ENCODE measurements around the gene AP5B1.

Gene AP5B1

GRCh38 chr11:65796726-65797601 lies 16.2 kb upstream of the AP5B1 start:
- Histone ChIP-seq H3K9me3 (no peaks in the 10 kb centered on the region), H3K4me1 (ENCODE audit: control insufficient read depth in 1 of 2, insufficient read depth in 1 of 2, low read depth in 1 of 2, low read length in 1 of 2) (peaks cover 0 to 5% of the 10 kb centered on the region in 2 experiments), H3K36me3 (no peaks in the 10 kb centered on the region), H3K27ac (no peak overlapping the region), H3K27me3 (peaks cover 18% of the 10 kb centered on the region), H3K4me3 (ENCODE audit: low read depth in 1 of 2, low read length in 1 of 2) (no peak overlapping the region)
- no peak for TF ChIP-seq CTCF (IDR thresholded peaks at IDR 0.05)

- no peak for TF ChIP-seq CTCF (IDR thresholded peaks at IDR 0.05)
- Histone ChIP-seq H3K9me3 (no peaks in the 10 kb centered on the region), H3K4me1 (ENCODE audit: control insufficient read depth in 1 of 2, insufficient read depth in 1 of 2, low read depth in 1 of 2, low read length in 1 of 2) (peaks cover 0 to 14% of the 10 kb centered on the region in 2 experiments), H3K36me3 (no peaks in the 10 kb centered on the region), H3K4me3 (ENCODE audit: low read depth in 1 of 2, low read length in 1 of 2) (no peak overlapping the region), H3K27me3 (peaks cover 20% of the 10 kb centered on the region), H3K27ac (no peak overlapping the region)
Observed at GRCh38 chr11:65794570-65795510, 14.1 kb upstream of the AP5B1 start.

GRCh38 chr11:65793625-65794400 lies 13.0 kb upstream of the AP5B1 start:
- no peak for TF ChIP-seq CTCF (IDR thresholded peaks at IDR 0.05)
- Histone ChIP-seq H3K27ac (no peak overlapping the region), H3K27me3 (peaks cover 23% of the 10 kb centered on the region), H3K4me1 (ENCODE audit: control insufficient read depth in 1 of 2, insufficient read depth in 1 of 2, low read depth in 1 of 2, low read length in 1 of 2) (peaks cover 0 to 14% of the 10 kb centered on the region in 2 experiments), H3K36me3 (no peaks in the 10 kb centered on the region), H3K4me3 (ENCODE audit: low read depth in 1 of 2, low read length in 1 of 2) (no peak overlapping the region), H3K9me3 (no peaks in the 10 kb centered on the region)

- Histone ChIP-seq H3K27ac (no peak overlapping the region), H3K4me1 (ENCODE audit: control insufficient read depth in 1 of 2, insufficient read depth in 1 of 2, low read depth in 1 of 2, low read length in 1 of 2) (peaks cover 4 to 18% of the 10 kb centered on the region in 2 experiments), H3K27me3 (peaks cover 30% of the 10 kb centered on the region), H3K4me3 (ENCODE audit: low read depth in 1 of 2, low read length in 1 of 2) (no peak overlapping the region), H3K36me3 (no peaks in the 10 kb centered on the region), H3K9me3 (no peaks in the 10 kb centered on the region)
- TF ChIP-seq CTCF (IDR thresholded peaks at IDR 0.05), result no peak
Observed at GRCh38 chr11:65793144-65793581, 12.4 kb upstream of the AP5B1 start.

GRCh38 chr11:65792456-65792855 lies 11.7 kb upstream of the AP5B1 start:
- H3K27ac ChIP-seq, result no peak overlapping the region
- no peaks in the 10 kb centered on the region for H3K36me3 ChIP-seq
- H3K9me3 ChIP-seq, result no peaks in the 10 kb centered on the region
- H3K4me1 ChIP-seq (ENCODE audit: control insufficient read depth in 1 of 2, insufficient read depth in 1 of 2, low read depth in 1 of 2, low read length in 1 of 2), result peaks cover 10 to 25% of the 10 kb centered on the region in 2 experiments
- peaks cover 37% of the 10 kb centered on the region for H3K27me3 ChIP-seq
- no peak overlapping the region for H3K4me3 ChIP-seq (ENCODE audit: low read depth in 1 of 2, low read length in 1 of 2)
- no peak for TF ChIP-seq CTCF (IDR thresholded peaks at IDR 0.05)

Data from neutrophil (primary cell).